Hematopoietic multipotent progenitor cell treated with erythropoietin and hydrocortisone succinate and interleukin-3 and kit ligand, for 8 days (in vitro differentiated cells): ENCODE data around the gene H6PD.
A peak's percentile ranks its signal among the peaks of the same experiment; 100 is the strongest.

Source experiments
- DNase-seq: peaks from one replicate; pipeline ENCODE4 v3.0.0-alpha.2; 2015

H6PD gene

DNA sequence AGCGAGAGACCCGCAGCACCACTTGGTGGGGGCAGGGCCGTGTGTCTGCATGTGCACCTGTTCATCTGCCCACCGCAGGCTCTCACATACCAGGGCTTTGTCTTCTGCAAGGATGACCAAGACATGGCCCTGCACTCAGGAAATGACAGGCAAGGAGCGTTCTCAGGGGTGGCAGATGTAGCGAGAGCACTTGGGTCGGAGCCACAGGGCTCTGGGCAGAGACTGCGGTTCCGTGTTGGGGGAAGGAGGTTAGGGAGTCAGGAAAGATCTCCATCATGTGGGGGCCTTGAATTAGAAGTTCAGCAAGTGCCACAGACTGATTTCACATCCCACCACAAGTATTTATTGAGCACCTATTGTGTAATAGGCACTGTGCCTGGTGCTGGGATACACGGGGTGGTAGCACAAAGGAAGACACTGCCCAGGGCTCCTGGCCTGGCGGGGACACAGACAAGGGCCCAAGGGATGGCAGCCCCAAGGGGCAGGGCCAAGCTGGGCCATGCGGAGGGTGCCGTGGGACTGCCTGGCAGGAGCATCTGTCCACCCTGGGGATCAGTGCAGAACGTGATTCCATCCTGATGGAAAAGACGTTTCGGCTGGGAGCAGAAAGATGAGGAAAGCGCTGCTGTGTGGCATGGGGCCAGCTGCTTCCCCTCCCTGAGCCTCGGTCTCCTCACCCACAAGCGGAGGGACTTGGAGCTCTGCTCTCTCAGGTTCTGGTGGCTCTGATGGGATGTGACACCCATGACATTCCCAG lies 46.7 kb downstream of the H6PD start:
- DNase-seq = no peak

DNA sequence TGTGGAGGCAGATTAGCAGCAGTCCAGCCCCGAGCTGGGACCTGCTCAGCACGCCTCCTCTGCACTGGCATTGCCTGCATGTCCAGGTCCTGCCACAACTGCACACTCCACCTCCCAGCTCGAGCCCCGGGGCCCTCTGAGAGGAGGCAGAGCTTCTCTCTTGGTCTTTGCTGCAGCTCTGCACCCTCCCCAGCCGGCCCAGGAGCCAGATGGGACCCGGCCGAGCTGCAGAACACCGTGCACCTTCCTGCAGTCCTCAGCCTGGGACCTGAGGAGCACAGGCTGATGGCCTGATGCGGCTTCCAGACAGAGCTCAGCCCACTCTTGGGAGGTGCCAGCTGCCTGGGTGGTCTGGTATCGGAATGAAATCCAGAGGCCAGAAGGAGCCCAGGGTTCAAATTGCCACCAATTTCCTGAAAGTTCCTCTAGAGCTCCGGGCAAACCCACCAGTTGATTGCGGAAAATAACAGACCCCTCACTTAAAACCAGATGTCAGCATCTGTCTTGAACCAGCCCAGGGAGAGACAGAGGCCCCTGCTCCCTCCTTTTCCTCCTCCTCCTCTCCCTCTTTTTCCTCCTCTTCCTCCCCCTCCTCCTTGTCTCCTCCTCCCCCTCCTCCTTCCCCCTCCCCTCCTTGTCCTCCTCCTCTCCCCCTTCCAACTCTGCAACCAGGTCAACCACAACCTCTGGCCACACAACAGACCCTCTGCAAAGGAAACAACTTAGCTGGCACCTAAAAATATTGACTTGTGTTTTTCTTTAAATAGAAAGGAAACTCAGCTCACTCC lies 47.5 kb downstream of the H6PD start:
- no peak for DNase-seq

DNA sequence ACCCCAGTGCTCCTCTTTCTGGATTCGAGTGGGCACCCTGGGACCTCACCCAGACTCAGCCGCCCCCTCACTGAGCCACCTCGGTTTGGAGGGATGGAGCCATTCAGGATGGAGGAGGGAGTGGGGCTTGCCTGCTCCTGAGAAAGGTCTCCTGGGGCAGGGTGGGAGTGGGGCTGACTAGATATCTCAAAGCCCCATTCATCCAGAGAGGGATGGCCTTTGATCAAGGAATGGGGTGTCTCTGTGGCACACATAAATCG lies 48.1 kb downstream of the H6PD start:
- DNase-seq = no peak

DNA sequence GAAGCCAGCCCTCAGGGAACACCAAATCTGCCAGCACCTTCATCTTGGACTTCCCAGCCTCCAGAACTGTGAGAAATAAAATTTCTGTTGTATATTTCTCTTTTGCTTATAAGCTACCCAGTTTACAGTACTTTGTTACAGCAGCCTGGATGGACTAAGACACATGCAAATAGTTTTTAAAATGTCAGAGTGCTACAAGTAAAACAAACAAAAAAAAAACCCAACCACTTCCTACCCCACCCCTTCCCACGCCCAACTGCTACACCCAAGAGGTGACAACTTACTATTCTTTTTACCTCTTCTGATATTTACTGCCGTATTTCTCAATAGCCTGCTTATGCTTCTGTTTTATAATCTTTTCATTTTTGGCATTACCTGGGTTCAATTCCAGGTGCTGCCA lies 49.5 kb downstream of the H6PD start:
- no peak for DNase-seq

DNA sequence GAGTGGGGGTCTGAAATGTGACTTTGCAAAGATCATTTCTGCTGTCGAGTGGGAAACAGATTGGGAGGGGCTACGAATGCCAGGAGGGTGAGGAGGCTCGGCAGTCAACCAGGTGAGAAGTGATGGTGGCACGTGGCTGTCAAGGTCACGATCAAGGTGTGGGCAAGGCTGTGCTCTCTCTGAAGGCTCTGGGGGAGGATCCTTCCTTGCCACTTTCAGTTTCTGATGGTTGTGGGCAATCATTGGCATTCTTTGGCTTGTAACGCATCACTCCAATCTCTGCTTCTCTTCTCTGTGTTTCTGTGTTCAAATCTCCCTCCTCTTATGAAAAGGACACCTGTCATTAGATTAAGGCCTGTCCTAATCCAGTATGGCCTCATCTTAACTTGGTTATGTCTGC lies 52.0 kb downstream of the H6PD start:
- no peak for DNase-seq

DNA sequence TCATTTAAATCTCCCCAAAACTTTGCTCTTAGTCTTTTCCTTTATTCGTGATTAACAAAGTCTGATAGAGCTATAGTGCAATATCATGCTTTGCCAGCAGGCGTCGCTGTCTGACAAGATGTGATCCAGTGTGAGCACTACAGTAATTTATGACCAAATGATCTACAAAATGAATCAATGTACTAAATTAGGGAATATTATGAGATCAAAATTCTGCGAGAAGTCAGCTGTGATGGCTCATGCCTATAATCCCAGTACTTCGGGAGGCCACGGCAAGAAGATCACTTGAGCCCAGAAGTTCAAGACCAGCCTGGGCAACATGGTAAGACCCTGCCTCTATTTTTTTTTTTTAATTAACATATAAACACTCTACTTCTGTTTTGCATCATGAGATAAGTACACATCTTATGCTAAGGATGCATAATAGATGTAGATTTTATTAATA lies 54.5 kb downstream of the H6PD start:
- DNase-seq = peak; percentile 82

DNA sequence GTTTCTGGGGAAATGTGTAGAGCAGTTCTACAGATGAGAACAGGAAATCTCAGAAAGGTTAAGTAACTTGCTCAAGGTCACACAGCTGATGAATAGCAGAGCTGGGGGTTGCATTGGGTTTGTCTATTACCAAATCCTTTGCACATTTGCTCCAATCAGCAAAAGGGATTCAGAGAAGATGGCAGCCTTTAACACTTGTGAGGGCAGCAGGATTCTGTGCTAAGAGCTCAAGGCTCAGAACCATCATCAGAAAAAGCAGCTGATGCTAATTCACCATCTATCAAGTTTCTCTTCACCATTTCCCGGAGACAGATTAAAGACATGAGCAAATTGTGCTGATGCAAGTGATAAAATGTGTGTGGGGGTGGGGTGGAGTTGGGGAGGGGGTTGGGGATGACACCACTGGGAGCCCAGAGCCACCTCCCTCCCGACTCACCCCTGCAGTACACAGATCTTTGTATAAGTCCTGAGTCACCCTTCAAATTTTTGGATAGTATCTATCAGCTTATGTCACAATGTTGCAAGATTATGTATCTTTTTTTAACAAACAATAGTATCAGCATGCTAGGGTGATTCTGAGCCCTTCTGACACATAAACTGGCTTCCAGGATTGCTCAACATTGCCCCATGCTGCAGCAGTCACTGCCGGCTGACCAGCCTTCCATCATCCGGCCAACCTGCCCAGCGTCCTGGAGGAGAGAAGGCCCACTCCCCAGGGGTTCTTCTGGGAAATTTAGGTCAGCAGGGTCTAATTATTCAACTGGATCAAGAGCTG lies 55.3 kb downstream of the H6PD start:
- DNase-seq = no peak

DNA sequence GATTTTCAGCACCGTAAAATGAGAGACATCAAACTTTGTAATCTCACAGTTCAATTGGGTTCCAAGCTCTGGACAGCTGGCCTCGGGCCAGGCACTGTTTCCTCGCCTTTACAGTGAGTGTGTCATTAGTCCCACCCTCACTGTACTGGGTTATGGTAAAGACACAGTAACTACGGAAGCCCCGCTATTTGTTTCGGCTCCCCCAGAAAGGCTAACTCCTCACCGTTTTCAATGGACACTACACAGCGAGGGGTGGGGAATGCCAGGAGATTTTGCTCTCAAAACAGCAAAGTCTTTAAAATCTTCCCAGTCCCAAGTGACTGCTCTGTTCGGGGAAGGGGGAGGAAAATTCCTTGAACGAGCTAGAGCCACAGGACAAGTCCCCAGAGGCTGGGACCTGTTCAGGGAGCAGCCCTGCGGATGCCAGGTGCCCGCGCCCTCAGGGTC lies 57.4 kb downstream of the H6PD start:
- peak; percentile 16 for DNase-seq

DNA sequence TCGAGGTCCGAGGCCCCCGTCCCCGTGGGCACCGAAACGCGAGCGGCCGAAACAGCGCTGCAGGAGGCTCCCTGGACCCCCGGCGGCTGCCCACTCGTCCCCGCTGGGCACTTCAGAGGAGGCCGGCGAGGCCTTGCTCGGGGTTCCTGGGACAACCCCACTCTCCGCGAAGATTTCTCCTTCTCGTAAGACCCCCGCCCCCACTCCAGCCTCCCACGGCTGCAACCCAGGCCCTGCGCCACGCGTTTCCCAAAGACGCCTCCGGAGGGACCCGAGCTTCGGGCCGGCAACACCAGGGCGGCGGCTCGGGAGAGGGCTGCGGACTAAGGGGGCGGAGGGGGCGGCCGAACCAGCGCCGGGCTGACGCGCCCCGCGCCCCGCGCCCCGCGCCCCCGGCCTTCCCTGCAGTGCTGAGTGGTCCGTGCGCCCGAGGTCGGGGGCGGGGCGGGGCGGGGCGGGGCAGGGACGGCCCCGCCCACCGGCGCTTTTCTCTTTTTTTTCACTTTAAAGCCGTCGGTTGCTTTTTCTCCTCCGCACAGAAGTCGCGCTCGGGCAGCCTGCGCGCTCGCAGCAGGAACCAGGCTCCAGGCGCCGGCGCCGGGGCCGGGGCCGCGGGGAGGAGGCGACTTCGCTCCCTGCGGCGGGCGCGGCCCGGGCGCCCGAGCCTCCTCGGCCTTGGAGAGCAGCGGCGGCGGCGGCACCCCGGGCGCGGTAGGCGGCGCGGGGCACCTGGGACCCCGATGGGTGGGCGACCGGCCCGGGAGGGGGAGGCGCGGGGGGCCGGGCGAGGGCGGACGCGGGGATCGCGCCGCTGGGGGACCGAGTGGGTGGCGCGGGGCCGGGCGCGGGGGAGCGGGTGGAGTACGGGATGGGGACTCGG lies 58.0 kb downstream of the H6PD start, which contains the start of gene SPSB1:
Gene SPSB1, plus strand, starts transcription at position 534 of the 880 bp plus-strand sequence. CDS start 62,998 bp downstream, outside the sequence.
- DNase-seq = peak; percentile 51

DNA sequence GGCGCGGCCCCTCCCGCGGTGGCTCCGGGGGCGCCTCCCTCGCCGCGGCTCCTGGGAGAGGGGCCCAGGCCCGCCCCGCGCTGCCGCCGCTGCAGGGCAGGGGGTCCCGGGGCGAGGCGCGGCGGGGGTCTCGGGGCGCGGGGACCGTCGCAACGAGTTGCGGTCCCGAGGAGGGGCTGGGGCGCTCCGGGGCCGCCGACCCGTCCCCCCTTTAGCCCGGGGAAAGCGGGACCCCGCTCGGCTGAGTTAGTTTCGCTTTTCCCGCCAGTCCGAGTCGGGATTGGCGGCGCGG lies 58.6 kb downstream of the H6PD start:
- no peak for DNase-seq

DNA sequence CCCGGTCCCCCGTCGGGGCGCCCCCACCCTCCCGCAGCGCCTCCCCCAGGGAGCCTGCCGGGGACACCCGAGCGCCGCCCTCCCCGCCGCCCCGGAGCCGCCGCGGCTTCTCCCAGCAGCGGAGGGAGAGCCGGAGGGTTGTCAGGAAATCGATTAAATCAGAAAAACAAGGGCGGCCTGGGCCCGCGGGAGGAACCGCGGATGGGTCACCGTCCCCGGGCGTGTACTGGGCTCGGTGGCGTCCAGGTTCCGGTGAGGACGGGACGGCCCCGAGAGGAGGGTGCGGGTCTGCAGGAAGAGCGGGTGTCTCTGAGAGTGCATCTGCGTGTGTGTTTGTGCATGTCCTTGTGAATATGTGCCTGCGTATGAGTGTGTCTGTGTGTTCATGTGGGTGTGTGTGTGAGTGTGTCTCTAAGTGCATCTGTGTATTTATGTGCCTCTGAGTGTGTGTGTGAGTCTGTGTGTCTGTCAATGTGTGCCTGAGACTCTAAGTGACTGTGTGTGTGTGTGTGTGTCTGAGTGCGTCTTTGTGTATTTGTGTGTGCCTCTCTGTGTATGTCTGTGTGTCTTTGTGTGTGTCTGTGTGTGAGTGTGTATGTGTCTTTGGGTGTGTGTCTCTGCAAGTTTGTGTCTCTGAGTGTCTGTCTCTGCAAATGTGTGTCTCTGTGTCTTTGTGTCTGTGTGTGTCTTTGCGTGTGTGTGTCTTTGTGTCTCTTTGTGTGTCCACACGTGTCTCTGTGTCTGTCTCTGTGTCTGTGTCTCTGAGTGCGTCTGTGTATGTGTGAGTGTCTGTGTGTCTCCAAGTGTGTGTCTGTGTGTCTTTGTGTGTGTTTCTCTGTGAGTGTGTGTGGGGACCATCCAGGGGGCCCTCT lies 59.2 kb downstream of the H6PD start:
- no peak for DNase-seq

DNA sequence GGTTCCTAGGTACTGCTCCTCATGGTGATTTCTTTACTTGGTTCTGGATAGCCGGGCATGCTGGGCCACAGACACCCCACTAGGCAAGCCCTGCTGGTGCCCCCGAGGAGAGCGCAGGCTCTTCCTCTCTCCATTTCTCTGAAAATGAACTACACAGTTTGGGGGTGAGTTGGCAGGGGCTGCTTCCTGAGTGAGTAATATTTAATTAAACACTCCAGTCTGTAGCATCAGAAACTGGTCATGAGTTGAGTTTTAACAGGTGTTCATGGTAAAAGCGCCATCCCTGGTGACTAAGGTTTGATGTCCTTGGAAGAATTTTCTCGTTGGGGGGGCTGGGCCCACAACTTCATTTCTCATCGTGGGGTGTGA lies 59.8 kb downstream of the H6PD start:
- no peak for DNase-seq

DNA sequence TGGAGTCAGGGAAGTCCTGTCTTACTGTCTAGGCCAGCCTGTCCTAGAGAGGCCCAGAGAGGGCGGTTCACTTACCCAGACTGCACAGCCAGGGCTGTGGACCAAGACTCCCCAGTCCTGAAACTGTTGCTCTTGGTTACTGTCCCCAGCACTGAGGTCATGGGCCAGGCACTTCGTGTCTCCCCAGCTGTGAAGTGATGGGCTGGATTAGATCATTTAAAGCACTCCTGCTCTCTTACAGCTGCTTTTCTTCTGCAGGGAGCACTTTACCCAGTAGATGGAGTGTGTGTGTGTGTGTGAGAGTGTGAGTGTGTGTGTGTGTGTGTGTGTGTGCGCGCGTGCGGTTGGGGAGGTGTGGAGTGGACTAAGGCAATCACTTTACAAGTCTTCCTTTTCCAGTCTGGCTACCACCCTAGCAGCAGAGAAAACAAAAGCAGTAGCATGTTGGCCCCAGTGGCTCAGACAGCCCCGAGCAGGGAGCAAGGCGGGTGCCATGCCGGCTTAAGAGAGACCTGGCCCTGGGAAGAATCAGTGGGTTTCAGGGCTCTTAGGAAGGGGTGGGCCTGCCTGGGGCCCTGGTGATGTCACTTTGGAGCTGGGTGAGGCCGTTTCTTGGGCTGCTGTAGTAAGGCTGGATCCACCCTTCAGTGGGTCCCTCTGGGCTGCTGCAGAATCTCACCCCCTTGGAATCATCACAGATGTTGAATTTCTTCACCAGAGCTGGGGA lies 60.5 kb downstream of the H6PD start:
- no peak for DNase-seq

DNA sequence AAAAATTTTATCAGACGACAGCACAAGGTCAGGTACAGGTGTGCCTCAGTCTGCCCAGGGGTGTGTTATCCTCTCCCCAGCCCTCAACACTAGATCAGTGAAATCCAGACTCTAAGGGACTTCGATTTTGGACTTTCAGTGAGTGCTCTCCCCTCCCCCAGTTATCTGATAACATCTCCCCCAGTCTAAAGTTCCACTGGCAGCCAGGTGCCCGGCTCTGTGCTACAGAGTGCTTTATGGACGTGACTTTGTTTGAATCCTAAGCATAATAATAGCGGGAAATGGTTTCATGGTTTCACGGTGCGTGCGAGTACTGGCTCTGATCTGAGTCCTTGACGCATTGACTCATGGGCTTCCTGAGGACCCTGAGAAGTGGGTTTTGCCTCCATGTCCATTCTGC lies 61.3 kb downstream of the H6PD start:
- DNase-seq = no peak

DNA sequence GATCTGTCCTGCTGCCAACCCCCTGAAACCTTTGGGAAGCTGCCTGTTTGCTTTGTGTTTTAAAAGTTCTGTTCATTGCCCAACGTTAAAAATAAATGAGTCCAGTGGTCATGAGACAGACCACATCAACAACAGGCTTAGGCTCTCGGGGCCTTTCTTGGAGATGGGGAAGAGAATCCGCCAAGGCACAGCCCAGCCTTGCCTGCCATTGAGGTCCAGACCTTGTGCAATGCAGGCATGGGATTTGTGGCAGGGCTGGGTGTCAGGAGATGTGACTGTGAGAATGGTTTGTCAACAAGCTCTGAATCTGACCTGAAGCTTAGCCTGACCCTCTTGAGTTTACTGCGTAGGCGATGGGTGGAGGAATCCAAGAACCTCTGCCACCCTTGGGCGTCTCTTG lies 62.3 kb downstream of the H6PD start:
- DNase-seq = no peak

DNA sequence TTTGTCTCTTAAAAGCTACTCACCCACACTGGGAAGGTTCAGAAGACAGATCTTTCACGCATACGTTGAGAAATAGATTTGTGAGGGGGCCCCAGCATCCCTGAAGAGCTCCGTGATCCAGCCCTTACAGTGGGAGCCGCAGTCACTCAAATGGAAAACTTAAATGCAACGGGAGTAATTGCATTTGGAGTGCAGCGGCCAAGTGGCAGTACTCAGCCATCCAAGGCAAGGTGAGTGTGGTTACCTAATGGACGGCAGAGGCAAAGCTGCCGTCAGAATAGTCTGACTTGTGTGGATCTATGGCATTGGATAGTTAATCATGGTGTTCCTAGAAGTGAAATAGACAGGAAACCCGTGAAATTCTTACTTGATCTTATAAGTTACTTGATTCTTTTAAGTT lies 63.3 kb downstream of the H6PD start:
- DNase-seq = no peak

DNA sequence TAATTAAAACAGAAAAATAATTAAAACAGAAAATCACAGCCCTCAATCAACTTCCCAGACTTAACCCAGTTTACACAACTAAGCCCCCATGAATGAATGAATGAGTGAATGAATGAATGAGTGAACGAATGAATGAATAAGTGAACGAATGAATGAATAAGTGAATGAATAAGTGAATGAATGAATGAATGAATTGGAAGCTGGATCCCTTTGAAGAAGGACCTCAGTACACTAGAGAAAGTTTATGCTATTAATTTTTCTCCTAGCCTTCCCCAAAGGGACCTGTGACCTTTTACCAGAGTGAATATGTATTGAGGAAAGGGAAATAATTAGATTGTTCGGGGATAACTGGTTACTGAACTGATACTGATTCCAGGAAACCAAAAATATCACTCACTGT lies 63.7 kb downstream of the H6PD start:
- DNase-seq = no peak

DNA sequence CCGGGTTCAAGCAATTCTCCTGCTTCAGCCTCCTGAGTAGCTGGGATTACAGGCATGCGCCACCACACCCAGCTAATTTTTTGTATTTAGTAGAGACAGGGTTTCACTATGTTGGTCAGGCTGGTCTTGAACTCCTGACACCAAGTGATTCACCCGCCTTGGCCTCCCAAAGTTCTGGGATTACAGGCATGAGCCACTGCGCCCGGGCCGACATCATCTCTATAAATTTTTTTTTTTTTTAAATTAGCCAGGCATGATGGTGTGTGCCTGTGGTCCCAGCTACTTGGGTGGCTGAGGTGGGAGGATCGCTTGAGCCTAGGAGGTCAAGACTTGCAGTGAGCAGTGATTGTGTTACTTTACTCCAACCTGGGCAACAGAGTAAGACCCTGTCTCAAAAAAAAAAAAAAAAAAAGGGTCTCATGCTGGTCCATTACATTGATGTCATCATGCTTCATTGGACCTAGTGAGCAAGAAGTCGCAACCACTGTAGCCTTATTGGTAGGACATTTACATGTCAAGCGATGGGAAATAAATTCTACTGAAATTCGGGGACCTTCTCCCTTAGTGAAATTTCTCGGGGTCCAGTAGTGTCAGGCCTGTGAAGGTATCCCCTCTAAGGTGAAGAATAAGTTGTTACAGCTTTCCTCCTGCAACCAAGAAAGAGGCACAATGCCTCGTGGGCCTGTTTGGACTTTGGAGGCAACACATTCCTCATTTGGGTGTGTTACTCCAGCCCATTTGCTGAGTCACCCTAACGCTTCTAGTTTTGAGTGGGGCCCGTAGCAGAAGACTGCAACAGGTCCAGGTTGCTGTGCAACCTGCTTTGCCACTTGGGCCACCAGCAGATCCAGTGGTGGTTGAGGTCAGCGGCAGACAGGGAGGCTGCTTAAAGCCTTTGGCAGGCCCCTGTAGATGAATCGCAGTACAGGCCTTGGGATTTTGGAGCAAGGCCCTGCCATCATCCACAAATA lies 65.3 kb downstream of the H6PD start:
- peak; percentile 48 for DNase-seq

DNA sequence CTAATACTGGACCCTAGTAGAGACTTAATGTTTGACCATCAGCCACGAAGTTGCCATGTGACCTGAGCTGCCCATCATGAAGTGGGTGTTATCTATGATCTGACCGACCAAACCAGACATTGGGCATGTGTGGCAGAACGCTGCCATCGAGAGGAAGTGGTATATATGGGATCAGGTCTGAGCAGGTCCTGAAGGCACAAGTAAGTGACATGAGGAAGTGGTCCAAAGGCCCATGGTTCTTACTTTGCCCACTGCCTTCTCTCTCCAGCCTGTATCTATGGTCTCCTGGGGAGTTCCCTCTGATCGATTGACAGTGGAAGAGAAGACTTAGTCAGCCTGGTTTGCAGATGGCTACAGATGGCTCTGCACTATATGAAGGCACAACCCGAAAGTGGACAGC lies 66.0 kb downstream of the H6PD start:
- DNase-seq = peak; percentile 23
